BLaER1 (cell line): ENCODE measurements around the gene LTO1.
"Not testable (repeated sequence)": the region's sequence is repeated elsewhere in the genome, so short reads cannot be mapped to it uniquely, and the experiment has no call there.

Source experiments
- H3K27ac ChIP-seq: shearing (Covaris generic); formaldehyde crosslinking; 2 replicates; pipeline ENCODE4 v1.8.1; 2022
- H3K27me3 ChIP-seq: shearing (Covaris generic); formaldehyde crosslinking; 2 replicates; pipeline ENCODE4 v1.8.1; 2022
- H3K36me3 ChIP-seq: shearing (Covaris generic); formaldehyde crosslinking; 2 replicates; pipeline ENCODE4 v1.8.1; 2022
- H3K4me1 ChIP-seq: shearing (Covaris generic); formaldehyde crosslinking; 2 replicates; pipeline ENCODE4 v1.8.1; 2022
- H3K4me2 ChIP-seq: shearing (Covaris generic); formaldehyde crosslinking; 2 replicates; pipeline ENCODE4 v1.8.1; 2022
- H3K4me3 ChIP-seq: shearing (Covaris generic); formaldehyde crosslinking; 2 replicates; pipeline ENCODE4 v1.8.1; 2022
- H3K9ac ChIP-seq: shearing (Covaris generic); formaldehyde crosslinking; 2 replicates; pipeline ENCODE4 v1.8.1; 2022
- H3K9me3 ChIP-seq: shearing (Covaris generic); formaldehyde crosslinking; 2 replicates; pipeline ENCODE4 v1.8.1; 2022
- H4K20me1 ChIP-seq: shearing (Covaris generic); formaldehyde crosslinking; 2 replicates; pipeline ENCODE4 v1.8.1; 2022
- Cebpa-rat ChIP-seq: shearing (Covaris generic); IDR thresholded peaks from 2 replicates; pipeline ENCODE4 v1.8.1; 2022

Gene LTO1

GRCh38 chr11:69702239-69702691 lies 27.1 kb upstream of the LTO1 start:
- H4K20me1 ChIP-seq: peaks cover 88% of the 10 kb centered on the region
- no peaks in the 10 kb centered on the region for H3K36me3 ChIP-seq
- peaks cover 57% of the 10 kb centered on the region for H3K4me1 ChIP-seq
- H3K4me2 ChIP-seq: peak overlapping the region; percentile 47
- peaks cover 77% of the 10 kb centered on the region for H3K27me3 ChIP-seq
- no peak for TF ChIP-seq Cebpa-rat
- no peak overlapping the region for H3K9ac ChIP-seq
- no peaks in the 10 kb centered on the region for H3K9me3 ChIP-seq
- no peak overlapping the region for H3K4me3 ChIP-seq
- no peak overlapping the region for H3K27ac ChIP-seq

- H3K27me3 ChIP-seq: peaks cover 77% of the 10 kb centered on the region
- H3K4me3 ChIP-seq: no peak overlapping the region
- H3K27ac ChIP-seq: no peak overlapping the region
- no peak for TF ChIP-seq Cebpa-rat
- H3K36me3 ChIP-seq: no peaks in the 10 kb centered on the region
- no peak overlapping the region for H3K9ac ChIP-seq
- peaks cover 61% of the 10 kb centered on the region for H3K4me1 ChIP-seq
- peak overlapping the region; percentile 91 for H3K4me2 ChIP-seq
- no peaks in the 10 kb centered on the region for H3K9me3 ChIP-seq
- H4K20me1 ChIP-seq: peaks cover 73% of the 10 kb centered on the region
Measured at GRCh38 chr11:69700278-69701140, 25.4 kb upstream of the LTO1 start.

GRCh38 chr11:69699213-69699612 lies 24.1 kb upstream of the LTO1 start:
- peaks cover 60% of the 10 kb centered on the region for H4K20me1 ChIP-seq
- H3K9me3 ChIP-seq: no peaks in the 10 kb centered on the region
- peaks cover 61% of the 10 kb centered on the region for H3K4me1 ChIP-seq
- no peak overlapping the region; the same call in 1 of the 2 replicates for H3K27ac ChIP-seq
- no peaks in the 10 kb centered on the region for H3K36me3 ChIP-seq
- 0 out of 2 replicates have a peak overlapping the region, but pooled peaks have one; percentile 28 for H3K4me3 ChIP-seq
- H3K4me2 ChIP-seq: peak overlapping the region; percentile 91
- 0 out of 2 replicates have a peak overlapping the region, but pooled peaks have one; percentile 5 for H3K9ac ChIP-seq
- H3K27me3 ChIP-seq: peaks cover 77% of the 10 kb centered on the region
- no peak for TF ChIP-seq Cebpa-rat

GRCh38 chr11:69698362-69698761 lies 23.2 kb upstream of the LTO1 start:
- peaks cover 74% of the 10 kb centered on the region for H3K27me3 ChIP-seq
- peaks cover 57% of the 10 kb centered on the region for H3K4me1 ChIP-seq
- no peaks in the 10 kb centered on the region for H3K36me3 ChIP-seq

GRCh38 chr11:69697861-69698260 lies 22.7 kb upstream of the LTO1 start:
- H4K20me1 ChIP-seq: peaks cover 47% of the 10 kb centered on the region
- H3K27me3 ChIP-seq: peaks cover 69% of the 10 kb centered on the region
- peaks cover 53% of the 10 kb centered on the region for H3K4me1 ChIP-seq
- H3K9me3 ChIP-seq: no peaks in the 10 kb centered on the region
- no peak overlapping the region for H3K9ac ChIP-seq
- H3K4me3 ChIP-seq: no peak overlapping the region
- H3K4me2 ChIP-seq: peak overlapping the region; percentile 54
- no peak for TF ChIP-seq Cebpa-rat
- no peaks in the 10 kb centered on the region for H3K36me3 ChIP-seq
- no peak overlapping the region for H3K27ac ChIP-seq

More at GRCh38 chr11:69698362-69698761, 23.2 kb upstream of the LTO1 start:
- TF ChIP-seq Cebpa-rat: no peak
- H3K4me2 ChIP-seq: peak overlapping the region; percentile 91
- H4K20me1 ChIP-seq: peaks cover 52% of the 10 kb centered on the region
- H3K9me3 ChIP-seq: no peaks in the 10 kb centered on the region
- H3K4me3 ChIP-seq: 0 out of 2 replicates have a peak overlapping the region, but pooled peaks have one; percentile 28
- no peak overlapping the region for H3K9ac ChIP-seq
- no peak overlapping the region for H3K27ac ChIP-seq

GRCh38 chr11:69697469-69697843 lies 22.3 kb upstream of the LTO1 start:
- no peak overlapping the region for H3K27ac ChIP-seq
- H3K9me3 ChIP-seq: no peaks in the 10 kb centered on the region; the same call in 1 of the 2 replicates
- TF ChIP-seq Cebpa-rat: no peak
- peaks cover 65% of the 10 kb centered on the region for H3K27me3 ChIP-seq
- H3K9ac ChIP-seq: no peak overlapping the region
- H4K20me1 ChIP-seq: peaks cover 43% of the 10 kb centered on the region
- H3K4me2 ChIP-seq: peak overlapping the region; percentile 54
- H3K4me1 ChIP-seq: peaks cover 51% of the 10 kb centered on the region
- no peak overlapping the region for H3K4me3 ChIP-seq
- no peaks in the 10 kb centered on the region for H3K36me3 ChIP-seq

- H3K27me3 ChIP-seq: peaks cover 60% of the 10 kb centered on the region
- no peak overlapping the region for H3K9ac ChIP-seq
- H3K36me3 ChIP-seq: no peaks in the 10 kb centered on the region
- H3K4me2 ChIP-seq: peak overlapping the region; percentile 54
- peaks cover 45% of the 10 kb centered on the region for H3K4me1 ChIP-seq
- no peak for TF ChIP-seq Cebpa-rat
- H3K4me3 ChIP-seq: no peak overlapping the region
- no peaks in the 10 kb centered on the region; the same call in 1 of the 2 replicates for H3K9me3 ChIP-seq
- no peak overlapping the region for H3K27ac ChIP-seq
- H4K20me1 ChIP-seq: peaks cover 38% of the 10 kb centered on the region
Measured at GRCh38 chr11:69696749-69697468, 21.8 kb upstream of the LTO1 start.

GRCh38 chr11:69695995-69696394 lies 20.8 kb upstream of the LTO1 start:
- not testable (repeated sequence) for H3K9me3 ChIP-seq, H3K4me2 ChIP-seq, H3K27ac ChIP-seq, H3K36me3 ChIP-seq, H3K4me3 ChIP-seq, H3K9ac ChIP-seq
- H3K27me3 ChIP-seq: peaks cover 51% of the 10 kb centered on the region
- peaks cover 29% of the 10 kb centered on the region for H4K20me1 ChIP-seq
- peaks cover 40% of the 10 kb centered on the region for H3K4me1 ChIP-seq

GRCh38 chr11:69695581-69695980 lies 20.4 kb upstream of the LTO1 start:
- H3K4me3 ChIP-seq: no peak overlapping the region
- peaks cover 25% of the 10 kb centered on the region for H4K20me1 ChIP-seq
- no peaks in the 10 kb centered on the region for H3K36me3 ChIP-seq
- no peak overlapping the region for H3K27ac ChIP-seq
- H3K4me2 ChIP-seq: no peak overlapping the region
- peaks cover 36% of the 10 kb centered on the region for H3K4me1 ChIP-seq
- no peak for TF ChIP-seq Cebpa-rat
- H3K9me3 ChIP-seq: no peaks in the 10 kb centered on the region; the same call in 1 of the 2 replicates
- no peak overlapping the region for H3K9ac ChIP-seq
- H3K27me3 ChIP-seq: peaks cover 46% of the 10 kb centered on the region

GRCh38 chr11:69694781-69695180 lies 19.6 kb upstream of the LTO1 start:
- H3K4me3 ChIP-seq: no peak overlapping the region
- no peak overlapping the region for H3K4me2 ChIP-seq
- H3K4me1 ChIP-seq: peaks cover 28% of the 10 kb centered on the region
- no peak for TF ChIP-seq Cebpa-rat
- H4K20me1 ChIP-seq: peaks cover 19% of the 10 kb centered on the region
- no peaks in the 10 kb centered on the region; the same call in 1 of the 2 replicates for H3K9me3 ChIP-seq
- no peak overlapping the region for H3K27ac ChIP-seq
- H3K27me3 ChIP-seq: peaks cover 42% of the 10 kb centered on the region
- H3K36me3 ChIP-seq: no peaks in the 10 kb centered on the region
- H3K9ac ChIP-seq: no peak overlapping the region
